HepG2 (cell line): ENCODE results near the gene ZCCHC3. TPM values are rescaled to one million over a fixed set of nuclear protein-coding genes. Genes with fewer than 3 reads are reported as not detected.

ENCODE experiments used
- AGO1 ChIP-seq: fragments of 200-400 bp; formaldehyde crosslinking; IDR thresholded peaks from 2 replicates; pipeline ENCODE4 v1.6.1; 2017; ENCODE audit warnings: mild to moderate bottlenecking, low read depth, low read length, moderate library complexity; ENCODE audit not compliant: poor library complexity, severe bottlenecking
- FOXO4 ChIP-seq: sonication (generic); formaldehyde crosslinking; conservative IDR thresholded peaks from 2 replicates; pipeline ENCODE4 v1.8.1; 2023; ENCODE audit warnings: missing genetic modification reagents
- KLF15 ChIP-seq: sonication (generic); formaldehyde crosslinking; IDR thresholded peaks from 2 replicates; pipeline ENCODE4 v1.8.1; 2023; ENCODE audit warnings: borderline replicate concordance, mild to moderate bottlenecking, inconsistent platforms, missing genetic modification reagents, mixed read lengths
- KLF16 ChIP-seq, 2 experiments: sonication (generic) in 1 of 2; formaldehyde crosslinking in 1 of 2; IDR thresholded peaks; 2 replicates each; pipeline versions ENCODE4 v1.6.1 to v1.8.0; 2016 to 2023; ENCODE audit warnings: missing genetic modification reagents in 2 of 2, missing compliant biosample characterization in 1 of 2
- MTF2 ChIP-seq: sonication (generic); formaldehyde crosslinking; IDR thresholded peaks from 2 replicates; pipeline ENCODE4 v1.5.0; 2020; ENCODE audit warnings: missing genetic modification reagents, borderline replicate concordance
- SMAD9 ChIP-seq: sonication (generic); formaldehyde crosslinking; IDR thresholded peaks from 2 replicates; pipeline ENCODE4 v1.5.1; 2020; ENCODE audit warnings: mild to moderate bottlenecking, missing genetic modification reagents
- SMYD3 ChIP-seq: sonication (generic); formaldehyde crosslinking; IDR thresholded peaks from 2 replicates; pipeline ENCODE4 v1.8.1; 2023; ENCODE audit warnings: mild to moderate bottlenecking, missing genetic modification reagents
- THAP7 ChIP-seq: sonication (generic); formaldehyde crosslinking; IDR thresholded peaks from 2 replicates; pipeline ENCODE4 v1.8.1; 2023; ENCODE audit warnings: mild to moderate bottlenecking, missing genetic modification reagents
- WIZ ChIP-seq: sonication (generic); formaldehyde crosslinking; IDR thresholded peaks from 2 replicates; pipeline ENCODE4 v1.5.1; 2020; ENCODE audit warnings: mild to moderate bottlenecking, missing genetic modification reagents
- ZBTB1 ChIP-seq: sonication (generic); formaldehyde crosslinking; IDR thresholded peaks from 2 replicates; pipeline ENCODE4 v1.4.0; 2020; ENCODE audit warnings: missing genetic modification reagents, borderline replicate concordance
- ZBTB40 ChIP-seq, 2 experiments: fragments of 450-650 bp in 1 of 2; sonication (generic) in 1 of 2; formaldehyde crosslinking in 1 of 2; IDR thresholded peaks; 2 replicates each; pipeline versions ENCODE4 v1.6.1 to v1.8.0; 2016 to 2022; ENCODE audit warnings: antibody characterized with exemption in 1 of 2, mild to moderate bottlenecking in 1 of 2, missing genetic modification reagents in 1 of 2
- ZNF460 ChIP-seq: sonication (generic); formaldehyde crosslinking; IDR thresholded peaks from 2 replicates; pipeline ENCODE4 v1.5.1; 2020; ENCODE audit warnings: missing genetic modification reagents, mild to moderate bottlenecking, borderline replicate concordance
- ZNF557 ChIP-seq: sonication (generic); formaldehyde crosslinking; IDR thresholded peaks from 2 replicates; pipeline ENCODE4 v1.4.0; 2020; ENCODE audit warnings: missing genetic modification reagents
- ZNF597 ChIP-seq: sonication (generic); formaldehyde crosslinking; IDR thresholded peaks from 2 replicates; pipeline ENCODE4 v1.5.0; 2020; ENCODE audit warnings: missing genetic modification reagents
- ZNF776 ChIP-seq: sonication (generic); formaldehyde crosslinking; IDR thresholded peaks from 2 replicates; pipeline ENCODE4 v1.4.0; 2020; ENCODE audit warnings: mild to moderate bottlenecking, missing genetic modification reagents
- ZSCAN21 ChIP-seq: sonication (generic); formaldehyde crosslinking; IDR thresholded peaks from 2 replicates; pipeline ENCODE4 v1.8.0; 2022; ENCODE audit warnings: mild to moderate bottlenecking, missing genetic modification reagents, moderate library complexity, borderline replicate concordance
- polyA plus RNA-seq, 8 experiments: library from polyadenylated mRNA; depleted of rRNA in 3 of 8; stranded (reverse) in 7 of 8; unstranded in 1 of 8; fragments of >200 nt; fragmentation: Illumina TruSeq in 4 of 8; extraction: Trizol in 4 of 8; gene quantifications; 2 replicates each; pipeline versions ENCODE4 v1.2.1 to v1.2.3, GENCODE V29; 2011 to 2016; ENCODE audit warnings: low read depth in 4 of 8, missing spikeins in 1 of 8, mixed read lengths in 1 of 8; ENCODE audit not compliant: insufficient read depth in 1 of 8
- total RNA-seq, 5 experiments: library from RNA; depleted of rRNA; stranded (reverse); fragments of >200 nt; fragmentation: Illumina TruSeq; extraction: Trizol; gene quantifications; 2 replicates each; pipeline ENCODE4 v1.2.3, GENCODE V29; 2016; ENCODE audit warnings: low read depth in 1 of 5

Gene ZCCHC3
- total and polyA plus RNA-seq, 2 of the 13 experiments (the other 11 are each of a cell fraction or from before 2014, with no cell fraction given), result 46.6 to 63.0 TPM

GRCh38 chr20:347317-347639 lies 49.9 kb downstream of the ZCCHC3 start (continued):
- TF ChIP-seq ZBTB40 (IDR thresholded peaks at IDR 0.05), result 0 out of 2 replicates have a peak, but pooled peaks have one; percentile 17
- no peak for TF ChIP-seq ZBTB40 (CRISPR knock-in tag; IDR thresholded peaks at IDR 0.05)
- TF ChIP-seq ZNF557 (CRISPR knock-in tag), result 0 out of 2 replicates have a peak, but pooled peaks have one; percentile 68
- TF ChIP-seq ZNF460, result no peak
- peak; percentile 84; the same call in 1 of the 2 replicates for TF ChIP-seq SMAD9 (CRISPR knock-in tag)
- TF ChIP-seq KLF16 (CRISPR knock-in tag; IDR thresholded peaks at IDR 0.05), result 0 out of 4 replicates have a peak, but pooled peaks of 1 of the 2 experiments have one; percentile 34
- no peak for TF ChIP-seq FOXO4 (CRISPR knock-in tag)
- TF ChIP-seq ZSCAN21 (CRISPR knock-in tag), result no peak
- 0 out of 2 replicates have a peak, but pooled peaks have one; percentile 3 for TF ChIP-seq WIZ (CRISPR knock-in tag)
- TF ChIP-seq MTF2 (CRISPR knock-in tag), result peak; percentile 82; the same call in 1 of the 2 replicates
- peak; percentile 4 for TF ChIP-seq AGO1
- TF ChIP-seq ZNF597 (CRISPR knock-in tag), result no peak
- 0 out of 2 replicates have a peak, but pooled peaks have one; percentile 1 for TF ChIP-seq ZBTB1 (CRISPR knock-in tag)
- TF ChIP-seq KLF15, result 0 out of 2 replicates have a peak, but pooled peaks have one; percentile 22
- no peak for TF ChIP-seq SMYD3 (CRISPR knock-in tag)
- 0 out of 2 replicates have a peak, but pooled peaks have one; percentile 1 for TF ChIP-seq THAP7 (CRISPR knock-in tag)
- TF ChIP-seq ZNF776 (CRISPR knock-in tag), result 0 out of 2 replicates have a peak, but pooled peaks have one; percentile 31
